ENCODE results near the gene NUBPL. TPM values are rescaled to one million over a fixed set of nuclear protein-coding genes. Genes with fewer than 3 reads are reported as not detected.

Gene NUBPL
- total RNA-seq, 4 donors from 2014 or later = 10.3 to 38.2 (median 13.4) TPM

GRCh38 chr14:31758941-31759340, 197.7 kb downstream of the NUBPL start:
- 37 to 49% methylated on average over 3 of the region's 3 CpGs for WGBS, 2 donors
- Histone ChIP-seq H3K4me1 (no peaks in the 10 kb centered on the region), H3K27ac (no peak overlapping the region), H3K9me3 (no peaks in the 10 kb centered on the region), H3K27me3 (no peaks in the 10 kb centered on the region), H3K4me3 (no peak overlapping the region), H3K36me3 (no peaks in the 10 kb centered on the region)
- TF ChIP-seq EP300 (IDR thresholded peaks at IDR 0.05) (no peak), CTCF (IDR thresholded peaks at IDR 0.05) (no peak), POLR2A (IDR thresholded peaks at IDR 0.05) (no peak)
- no peak for DNase-seq (ENCODE audit: low spot score in 2 of 2)

DNA sequence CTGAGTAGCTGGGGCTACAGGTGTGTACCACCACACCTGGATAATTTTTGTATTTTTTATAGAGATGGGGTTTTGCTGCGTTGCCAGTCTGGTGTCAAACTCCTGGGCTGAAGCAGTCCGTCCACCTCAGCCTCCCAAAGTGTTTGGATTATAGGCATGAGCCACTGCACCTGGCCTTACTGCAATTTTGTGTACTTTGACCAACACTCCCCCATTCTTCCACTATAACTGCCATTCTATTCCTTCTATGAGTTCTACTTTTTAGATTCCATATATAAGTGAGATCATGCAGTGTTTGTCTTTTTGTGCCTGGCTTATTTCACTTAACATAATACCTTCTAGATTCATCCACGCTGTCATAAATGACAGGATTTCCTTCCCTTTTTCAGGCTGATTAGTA, 199.1 kb downstream of the NUBPL start:
- no peak for DNase-seq (ENCODE audit: low spot score in 2 of 2)
- Histone ChIP-seq H3K27ac (no peak overlapping the region), H3K4me3 (no peak overlapping the region), H3K36me3 (no peaks in the 10 kb centered on the region), H3K27me3 (no peaks in the 10 kb centered on the region), H3K9me3 (no peaks in the 10 kb centered on the region), H3K4me1 (no peaks in the 10 kb centered on the region)
- TF ChIP-seq CTCF (IDR thresholded peaks at IDR 0.05) (no peak), EP300 (IDR thresholded peaks at IDR 0.05) (no peak), POLR2A (IDR thresholded peaks at IDR 0.05) (no peak)
- WGBS, 2 donors = 60 to 68% methylated on average over 3 of the region's 3 CpGs

GRCh38 chr14:31761325-31761724, 200.1 kb downstream of the NUBPL start:
- no peak for DNase-seq (ENCODE audit: low spot score in 2 of 2)
- Histone ChIP-seq H3K9me3 (no peaks in the 10 kb centered on the region), H3K4me3 (no peak overlapping the region), H3K36me3 (no peaks in the 10 kb centered on the region), H3K27ac (no peak overlapping the region), H3K27me3 (no peaks in the 10 kb centered on the region), H3K4me1 (no peaks in the 10 kb centered on the region)
- WGBS, 2 donors = 97% methylated on average over 4 of the region's 4 CpGs
- TF ChIP-seq POLR2A (IDR thresholded peaks at IDR 0.05) = no peak
- no peak for TF ChIP-seq CTCF (IDR thresholded peaks at IDR 0.05)
- TF ChIP-seq EP300 (IDR thresholded peaks at IDR 0.05) = no peak

DNA sequence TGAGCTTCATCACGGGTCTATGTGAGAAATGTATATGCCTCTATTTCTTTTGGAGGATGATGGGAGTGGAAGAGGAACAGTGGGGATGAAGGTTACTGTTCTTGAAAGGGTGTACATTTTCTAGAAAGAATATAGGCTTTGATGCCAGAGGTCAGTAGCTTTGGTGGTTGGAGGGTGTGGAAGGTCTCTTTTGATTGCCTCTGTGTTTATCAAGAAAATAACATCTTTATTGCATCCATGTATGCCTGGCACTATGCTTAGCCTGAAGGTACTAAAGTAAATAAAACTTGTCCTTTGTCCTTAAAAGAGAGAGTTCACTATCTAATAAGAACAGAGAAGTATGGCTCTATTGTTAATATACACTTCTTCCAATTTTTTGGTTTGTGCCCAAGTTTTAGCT, 201.8 kb downstream of the NUBPL start:
- TF ChIP-seq EP300 (IDR thresholded peaks at IDR 0.05) = no peak
- TF ChIP-seq CTCF (IDR thresholded peaks at IDR 0.05) = no peak
- no peak for TF ChIP-seq POLR2A (IDR thresholded peaks at IDR 0.05)

DNA sequence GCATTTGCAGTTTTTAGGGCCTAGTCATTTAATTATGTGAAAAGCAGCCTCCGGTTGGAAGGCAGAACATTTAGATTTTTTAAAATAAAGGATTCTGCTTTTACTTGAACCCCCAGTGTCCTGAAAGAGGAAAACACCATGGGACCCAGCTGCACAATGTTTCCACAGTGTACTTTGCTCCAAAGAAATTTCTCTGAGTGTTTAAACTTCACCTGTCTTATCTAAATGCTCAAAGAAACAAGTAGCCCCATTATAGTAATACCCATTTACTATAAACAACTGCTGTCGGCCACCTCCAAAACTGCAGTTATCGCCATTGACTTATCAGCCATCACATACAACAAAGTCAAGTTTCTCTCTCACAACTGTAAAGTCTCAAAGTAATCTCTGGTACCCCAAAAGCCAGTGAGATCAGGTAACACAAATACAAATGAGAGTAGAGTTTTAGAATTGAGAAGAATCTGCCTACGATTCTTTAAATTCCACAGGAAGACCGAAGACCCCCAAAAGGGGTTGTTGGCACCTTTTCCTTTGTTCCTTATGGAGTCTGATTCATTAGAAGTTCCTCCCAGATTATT, 205.2 kb downstream of the NUBPL start:
- H3K27ac ChIP-seq = no peak overlapping the region
- H3K4me1 ChIP-seq = peaks cover 0 to 10% (median 0%) of the 10 kb centered on the region in 4 donors
- no peak for DNase-seq (ENCODE audit: low spot score in 2 of 2)
- TF ChIP-seq CTCF (IDR thresholded peaks at IDR 0.05) (no peak), POLR2A (IDR thresholded peaks at IDR 0.05) (no peak), EP300 (IDR thresholded peaks at IDR 0.05) (no peak)
- no peak overlapping the region for H3K4me3 ChIP-seq
- H3K27me3 ChIP-seq = no peaks in the 10 kb centered on the region
- WGBS, 2 donors = 80 to 93% methylated on average over 5 of the region's 5 CpGs
- H3K9me3 ChIP-seq = no peaks in the 10 kb centered on the region
- no peaks in the 10 kb centered on the region for H3K36me3 ChIP-seq

More for the DNA sequence above, 201.8 kb downstream of the NUBPL start:
- WGBS, 2 donors = 80 to 81% methylated on average over 1 of the region's 1 CpG
- no peaks in the 10 kb centered on the region for H3K9me3 ChIP-seq
- H3K27me3 ChIP-seq = no peaks in the 10 kb centered on the region
- H3K27ac ChIP-seq = no peak overlapping the region
- no peaks in the 10 kb centered on the region for H3K36me3 ChIP-seq
- DNase-seq (ENCODE audit: low spot score in 2 of 2) = no peak
- no peaks in the 10 kb centered on the region for H3K4me1 ChIP-seq
- no peak overlapping the region for H3K4me3 ChIP-seq
